ENCODE measurements around the gene SKP1.

The SKP1 gene

DNA sequence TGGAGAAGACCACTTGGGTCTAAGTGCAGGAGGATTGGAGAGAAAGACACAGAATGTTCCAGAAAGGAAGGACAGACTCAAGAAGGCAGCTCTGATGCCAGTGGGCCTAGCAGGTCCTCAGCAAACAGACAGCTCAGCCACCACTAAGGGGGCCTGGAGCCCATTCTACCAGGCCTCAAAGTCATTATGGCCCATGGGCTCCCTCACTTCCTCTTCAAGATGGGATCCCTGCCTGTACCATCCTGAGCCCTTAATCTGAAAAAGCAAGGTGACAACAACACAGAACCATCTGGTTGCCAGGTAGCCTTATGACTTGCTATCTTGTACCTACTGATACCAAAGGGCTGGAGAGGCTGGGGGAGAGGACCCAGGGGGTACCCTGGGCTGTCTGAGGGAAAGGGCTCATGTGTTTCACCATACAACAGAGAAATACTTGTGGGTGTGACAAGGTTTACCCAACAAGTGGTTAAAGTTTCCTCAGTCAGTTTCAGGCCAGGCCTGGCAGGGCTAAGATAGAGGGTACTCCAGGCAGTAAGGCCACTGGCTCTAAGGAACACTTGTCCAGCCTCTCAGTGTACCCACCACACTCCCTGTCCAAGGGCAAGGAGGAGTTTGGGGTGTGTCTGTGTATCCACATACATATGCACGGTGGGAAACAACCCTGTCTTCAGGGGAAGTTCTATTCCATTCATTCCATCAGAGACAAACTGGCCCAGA lies 31.6 kb downstream of the SKP1 start:
- Mint-ChIP-seq H3K9me3 (no peaks in the 10 kb centered on the region), H3K4me1 (peaks cover 35% of the 10 kb centered on the region), H3K36me3 (ENCODE audit: insufficient read depth) (peaks cover 89% of the 10 kb centered on the region), H3K27ac (ENCODE audit: low read depth) (peak overlapping the region; percentile 73), H3K4me3 (peak overlapping the region; percentile 14), H3K27me3 (no peaks in the 10 kb centered on the region)
- peak; percentile 9 to 14 for DNase-seq (ENCODE audit: low spot score in 2 of 2)
- no peak for ATAC-seq (replicated peaks; ENCODE audit: extremely low read depth, poor library complexity, severe bottlenecking)

DNA sequence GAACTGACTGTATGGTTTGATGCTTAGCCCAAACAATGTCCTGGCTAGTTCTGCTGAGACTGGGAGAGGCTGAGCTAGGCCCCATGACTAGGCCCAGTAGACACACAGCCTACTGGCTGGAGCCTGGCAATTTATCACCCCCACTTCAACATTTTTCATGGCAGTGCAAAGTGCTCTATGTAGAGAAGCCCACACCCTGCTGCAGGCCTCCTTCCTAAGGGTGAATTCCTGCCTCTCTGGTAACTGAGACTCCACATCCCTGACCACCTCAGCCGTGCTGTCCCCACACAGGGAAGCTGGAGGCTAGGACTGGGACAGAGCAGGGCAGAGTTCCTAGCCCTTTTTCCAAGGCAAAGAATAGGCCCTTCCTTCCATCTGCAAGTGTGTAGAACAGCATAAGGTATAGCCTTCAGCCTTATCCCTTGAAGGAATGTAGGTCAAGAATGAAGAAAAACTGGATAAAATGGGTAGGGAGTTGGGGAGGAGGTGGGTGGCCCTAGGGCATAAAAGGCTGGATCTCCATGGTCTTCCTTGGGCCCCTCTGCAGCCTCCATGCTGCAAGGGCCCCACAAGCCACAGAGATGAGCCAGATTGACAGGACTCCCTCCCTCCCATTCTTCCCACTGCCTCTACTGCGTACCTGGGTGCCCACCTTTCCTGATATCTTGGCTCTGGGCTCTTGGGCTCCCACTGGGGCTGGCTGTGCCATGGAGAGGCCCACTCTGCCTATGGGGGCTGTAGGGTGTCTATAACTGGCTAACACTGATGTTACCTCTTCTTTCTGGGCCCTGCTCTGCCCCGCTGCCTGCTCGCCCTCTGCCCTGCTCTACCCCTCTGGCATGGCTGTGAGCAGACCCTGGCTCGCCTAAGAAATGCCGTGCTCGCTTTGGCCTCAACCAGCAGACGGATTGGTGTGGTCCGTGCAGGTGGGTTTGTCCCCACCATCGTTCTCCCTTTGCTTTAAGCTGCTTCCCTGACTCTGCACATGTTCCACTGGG lies 32.5 kb downstream of the SKP1 start:
- H3K27me3 Mint-ChIP-seq = no peaks in the 10 kb centered on the region
- H3K9me3 Mint-ChIP-seq = no peaks in the 10 kb centered on the region
- H3K4me3 Mint-ChIP-seq = peak overlapping the region; percentile 14
- H3K27ac Mint-ChIP-seq (ENCODE audit: low read depth) = peak overlapping the region; percentile 73
- peak in 1 of 2 donors; percentile 13 for DNase-seq (ENCODE audit: low spot score in 2 of 2)
- H3K36me3 Mint-ChIP-seq (ENCODE audit: insufficient read depth) = peaks cover 87% of the 10 kb centered on the region
- no peak for ATAC-seq (replicated peaks; ENCODE audit: extremely low read depth, poor library complexity, severe bottlenecking)
- H3K4me1 Mint-ChIP-seq = peaks cover 40% of the 10 kb centered on the region

DNA sequence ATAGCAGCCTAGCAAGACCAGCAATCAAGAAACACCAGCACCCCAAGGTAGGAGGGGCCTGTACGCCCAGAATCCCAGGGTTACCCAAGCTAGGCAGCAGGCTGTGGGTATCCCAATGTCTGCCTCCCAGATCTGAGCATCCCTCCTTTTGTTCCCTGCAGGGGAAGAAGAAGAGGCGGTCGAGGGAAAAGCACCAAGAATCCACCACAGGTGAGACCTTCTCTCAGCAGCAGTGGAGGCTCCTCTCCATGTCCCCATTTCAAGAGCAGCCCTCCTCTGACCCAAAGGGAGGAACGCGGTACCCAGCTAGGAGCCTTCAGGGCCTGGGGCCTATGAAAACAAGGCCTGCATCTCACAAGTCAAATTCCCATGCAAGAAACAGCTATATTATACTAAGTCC lies 33.3 kb downstream of the SKP1 start:
- peak overlapping the region; percentile 73 for H3K27ac Mint-ChIP-seq (ENCODE audit: low read depth)
- peaks cover 83% of the 10 kb centered on the region for H3K36me3 Mint-ChIP-seq (ENCODE audit: insufficient read depth)
- H3K4me1 Mint-ChIP-seq = peaks cover 41% of the 10 kb centered on the region

DNA sequence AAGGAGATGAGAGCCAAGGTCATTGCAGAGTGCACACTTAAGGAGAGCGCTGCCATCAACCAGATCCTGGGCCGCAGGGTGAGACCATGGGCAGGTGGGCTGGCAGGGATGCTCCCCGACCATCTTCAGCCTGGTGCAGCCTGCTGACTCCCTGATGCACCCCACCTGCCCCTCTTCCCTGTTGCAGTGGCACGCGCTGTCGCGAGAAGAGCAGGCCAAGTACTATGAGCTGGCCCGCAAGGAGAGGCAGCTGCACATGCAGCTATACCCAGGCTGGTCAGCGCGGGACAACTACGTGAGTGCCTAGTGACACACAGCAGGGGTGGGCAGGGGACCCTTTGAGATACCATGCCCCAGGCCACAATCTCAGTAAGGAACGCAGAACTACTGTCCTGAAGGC lies 33.9 kb downstream of the SKP1 start:
- no peak overlapping the region for H3K27ac Mint-ChIP-seq (ENCODE audit: low read depth)

More for the DNA sequence above, 33.3 kb downstream of the SKP1 start:
- DNase-seq (ENCODE audit: low spot score in 2 of 2) (no peak), ATAC-seq (replicated peaks; ENCODE audit: extremely low read depth, poor library complexity, severe bottlenecking) (no peak)
- no peak overlapping the region for H3K4me3 Mint-ChIP-seq
- no peaks in the 10 kb centered on the region for H3K9me3 Mint-ChIP-seq
- H3K27me3 Mint-ChIP-seq = no peaks in the 10 kb centered on the region

DNA sequence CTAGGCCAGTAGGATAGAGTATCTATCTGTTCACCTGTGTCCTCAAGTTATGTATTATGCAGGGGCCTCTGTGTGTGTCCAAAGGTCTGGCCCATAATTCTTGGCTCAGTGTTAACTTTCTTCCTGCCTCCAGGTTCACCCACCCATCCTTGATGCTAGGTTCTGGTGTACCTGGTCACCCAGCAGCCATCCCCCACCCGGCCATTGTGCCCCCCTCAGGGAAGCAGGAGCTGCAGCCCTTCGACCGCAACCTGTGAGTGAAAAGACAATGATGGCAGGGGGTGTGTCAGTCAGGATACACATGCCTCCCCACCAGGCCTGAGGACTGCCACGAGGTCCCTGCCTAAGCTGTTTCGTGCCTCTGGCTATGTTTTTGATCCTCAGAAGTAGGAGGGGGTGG lies 34.7 kb downstream of the SKP1 start:
- peaks cover 81% of the 10 kb centered on the region for H3K36me3 Mint-ChIP-seq (ENCODE audit: insufficient read depth)
- peak overlapping the region; percentile 85 for H3K27ac Mint-ChIP-seq (ENCODE audit: low read depth)
- DNase-seq (ENCODE audit: low spot score in 2 of 2) (no peak), ATAC-seq (replicated peaks; ENCODE audit: extremely low read depth, poor library complexity, severe bottlenecking) (no peak)
- no peaks in the 10 kb centered on the region for H3K9me3 Mint-ChIP-seq
- peaks cover 53% of the 10 kb centered on the region for H3K4me1 Mint-ChIP-seq
- H3K4me3 Mint-ChIP-seq = no peak overlapping the region
- H3K27me3 Mint-ChIP-seq = no peaks in the 10 kb centered on the region

More for the DNA sequence above, 33.9 kb downstream of the SKP1 start:
- peaks cover 82% of the 10 kb centered on the region for H3K36me3 Mint-ChIP-seq (ENCODE audit: insufficient read depth)
- no peak overlapping the region for H3K4me3 Mint-ChIP-seq
- no peaks in the 10 kb centered on the region for H3K27me3 Mint-ChIP-seq
- no peaks in the 10 kb centered on the region for H3K9me3 Mint-ChIP-seq
- ATAC-seq (replicated peaks; ENCODE audit: extremely low read depth, poor library complexity, severe bottlenecking) (no peak), DNase-seq (ENCODE audit: low spot score in 2 of 2) (no peak)
- H3K4me1 Mint-ChIP-seq = peaks cover 46% of the 10 kb centered on the region

DNA sequence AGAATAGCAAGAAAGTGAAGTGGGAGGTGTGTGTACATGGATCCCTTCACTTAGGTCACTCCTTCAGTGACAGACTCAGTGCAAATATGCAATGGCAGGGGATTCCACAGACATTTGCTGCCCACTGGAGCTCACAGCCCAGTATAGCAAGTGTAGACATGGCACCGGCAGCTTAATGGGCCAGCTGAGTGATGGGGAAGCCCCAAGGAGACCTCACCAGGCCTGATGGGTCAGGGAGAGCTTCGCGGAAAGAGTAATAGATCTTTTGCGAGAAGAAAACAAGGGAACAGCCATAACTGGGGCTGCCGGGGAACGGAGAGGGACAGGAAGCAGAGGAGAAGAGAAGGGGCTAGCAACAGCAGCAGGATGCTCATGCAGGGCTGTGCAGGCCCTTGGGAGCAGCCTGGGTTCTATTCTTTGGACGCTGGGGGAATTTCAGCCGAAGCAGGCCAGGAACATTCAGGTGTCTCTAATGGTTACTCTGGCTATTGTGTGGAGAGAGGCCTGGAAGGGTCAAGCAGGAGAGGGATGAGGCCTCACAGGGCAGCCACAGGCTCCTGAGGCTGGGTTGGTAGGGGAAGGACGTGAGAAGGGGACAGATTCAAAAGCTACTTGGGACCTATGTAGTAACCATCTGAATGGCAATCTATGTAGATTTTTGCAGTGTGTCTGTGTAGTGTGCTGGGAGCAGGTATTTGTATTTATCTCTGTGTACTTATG lies 35.3 kb downstream of the SKP1 start:
- no peak for ATAC-seq (replicated peaks; ENCODE audit: extremely low read depth, poor library complexity, severe bottlenecking)
- peaks cover 59% of the 10 kb centered on the region for H3K4me1 Mint-ChIP-seq
- H3K27me3 Mint-ChIP-seq = no peaks in the 10 kb centered on the region
- DNase-seq (ENCODE audit: low spot score in 2 of 2) = peak in 1 of 2 donors; percentile 12
- peak overlapping the region; percentile 85 for H3K27ac Mint-ChIP-seq (ENCODE audit: low read depth)
- H3K4me3 Mint-ChIP-seq = peak overlapping the region; percentile 10
- H3K36me3 Mint-ChIP-seq (ENCODE audit: insufficient read depth) = peaks cover 81% of the 10 kb centered on the region
- H3K9me3 Mint-ChIP-seq = no peaks in the 10 kb centered on the region

DNA sequence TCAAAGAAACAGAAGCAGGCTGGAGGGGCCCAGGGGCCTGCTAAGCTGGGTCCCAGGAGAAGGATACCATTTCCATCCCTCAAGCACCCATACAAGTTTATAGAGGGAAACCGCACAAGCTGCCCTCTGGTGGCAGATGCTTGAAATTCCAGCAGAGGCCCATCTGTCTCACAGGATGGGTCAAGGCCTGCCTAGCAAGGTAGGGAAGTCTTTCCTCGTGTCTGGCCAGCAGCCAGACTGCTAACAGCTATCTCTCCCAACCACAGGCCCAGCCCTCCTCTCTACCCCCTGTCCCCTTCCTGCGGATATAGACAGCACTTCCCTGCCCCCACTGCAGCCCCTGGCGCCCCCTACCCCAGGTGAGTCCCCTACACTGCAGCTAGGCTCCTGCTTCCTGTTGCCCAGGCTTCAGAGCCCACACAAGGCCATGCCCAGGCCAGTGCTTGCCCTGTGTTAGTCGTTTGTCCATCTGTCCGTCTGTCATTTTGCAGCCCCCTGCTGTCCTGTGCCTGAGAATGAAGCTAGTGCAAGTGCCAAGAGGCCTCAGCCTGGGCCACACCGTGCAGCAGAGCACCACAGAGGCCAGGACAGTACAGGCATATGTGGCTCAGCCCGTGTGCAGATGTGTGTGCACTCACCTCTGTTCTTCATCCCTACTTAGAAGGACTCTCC lies 36.1 kb downstream of the SKP1 start:
- H3K36me3 Mint-ChIP-seq (ENCODE audit: insufficient read depth) = peaks cover 80% of the 10 kb centered on the region
- H3K4me1 Mint-ChIP-seq = peaks cover 67% of the 10 kb centered on the region
- H3K4me3 Mint-ChIP-seq = no peak overlapping the region
- ATAC-seq (replicated peaks; ENCODE audit: extremely low read depth, poor library complexity, severe bottlenecking) (peak; percentile 61), DNase-seq (ENCODE audit: low spot score in 2 of 2) (peak; percentile 39 to 57)
- H3K27ac Mint-ChIP-seq (ENCODE audit: low read depth) = peak overlapping the region; percentile 85
- H3K9me3 Mint-ChIP-seq = no peaks in the 10 kb centered on the region
- H3K27me3 Mint-ChIP-seq = no peaks in the 10 kb centered on the region

DNA sequence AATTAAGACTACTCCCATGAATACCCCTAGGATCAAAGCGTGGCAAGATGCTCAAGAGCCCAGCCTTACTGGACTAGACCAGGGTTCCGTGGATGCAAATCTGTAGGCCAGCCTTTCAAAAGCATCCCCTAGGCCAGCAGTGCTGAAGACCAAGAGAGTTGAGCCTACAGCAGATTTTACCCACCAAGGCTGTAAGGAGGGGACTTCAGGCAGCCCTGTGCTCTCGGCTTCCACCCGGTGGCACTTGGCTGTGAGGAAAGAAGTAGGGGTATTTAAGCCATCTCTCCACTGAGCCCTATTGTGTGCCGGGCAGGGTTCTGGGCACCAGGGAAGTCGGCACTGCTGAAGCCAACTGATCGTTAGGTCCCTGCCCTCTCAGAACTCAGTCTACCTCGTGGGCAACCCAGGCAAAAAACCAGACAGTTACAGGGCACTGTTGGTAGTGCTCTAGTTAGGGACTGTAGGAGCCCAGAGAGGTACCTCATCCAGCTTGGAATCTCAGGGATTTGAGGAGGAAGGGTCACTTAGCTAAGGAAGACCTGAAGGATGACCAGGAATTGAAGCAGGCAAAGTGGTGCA lies 36.8 kb downstream of the SKP1 start:
- peaks cover 69% of the 10 kb centered on the region for H3K4me1 Mint-ChIP-seq
- DNase-seq (ENCODE audit: low spot score in 2 of 2) = no peak
- H3K9me3 Mint-ChIP-seq = no peaks in the 10 kb centered on the region
- H3K4me3 Mint-ChIP-seq = peak overlapping the region; percentile 7
- H3K36me3 Mint-ChIP-seq (ENCODE audit: insufficient read depth) = peaks cover 78% of the 10 kb centered on the region
- ATAC-seq (replicated peaks; ENCODE audit: extremely low read depth, poor library complexity, severe bottlenecking) = no peak
- peak overlapping the region; percentile 85 for H3K27ac Mint-ChIP-seq (ENCODE audit: low read depth)
- no peaks in the 10 kb centered on the region for H3K27me3 Mint-ChIP-seq

DNA sequence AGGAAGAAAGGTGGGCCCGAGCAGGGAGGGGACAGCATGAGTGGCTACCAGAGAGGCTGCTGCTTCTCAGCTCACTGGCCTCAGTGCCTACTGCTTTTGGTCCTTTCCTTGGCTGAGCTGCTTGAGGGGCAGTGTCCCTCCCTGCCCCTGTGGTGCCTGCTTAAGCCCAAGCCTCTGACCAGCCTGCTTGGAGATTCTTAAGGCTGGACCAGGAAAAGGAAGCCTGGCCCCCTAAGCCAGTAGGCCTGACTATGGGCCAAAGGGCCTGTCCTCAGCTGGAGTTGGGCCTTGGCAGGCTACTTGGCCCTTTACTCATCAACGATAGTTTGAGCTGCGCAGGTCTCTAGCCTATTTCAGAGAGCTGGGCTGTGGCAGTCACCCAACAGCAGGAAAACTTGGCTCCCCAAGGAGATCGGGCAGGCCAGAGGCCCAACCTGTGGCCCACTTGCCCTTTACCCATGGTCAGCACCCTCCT lies 37.3 kb downstream of the SKP1 start:
- Mint-ChIP-seq H3K4me1 (peaks cover 70% of the 10 kb centered on the region), H3K27ac (ENCODE audit: low read depth) (peak overlapping the region; percentile 85), H3K9me3 (no peaks in the 10 kb centered on the region), H3K4me3 (peak overlapping the region; percentile 13), H3K36me3 (ENCODE audit: insufficient read depth) (peaks cover 77% of the 10 kb centered on the region), H3K27me3 (no peaks in the 10 kb centered on the region)
- ATAC-seq (replicated peaks; ENCODE audit: extremely low read depth, poor library complexity, severe bottlenecking) (no peak), DNase-seq (ENCODE audit: low spot score in 2 of 2) (no peak)

DNA sequence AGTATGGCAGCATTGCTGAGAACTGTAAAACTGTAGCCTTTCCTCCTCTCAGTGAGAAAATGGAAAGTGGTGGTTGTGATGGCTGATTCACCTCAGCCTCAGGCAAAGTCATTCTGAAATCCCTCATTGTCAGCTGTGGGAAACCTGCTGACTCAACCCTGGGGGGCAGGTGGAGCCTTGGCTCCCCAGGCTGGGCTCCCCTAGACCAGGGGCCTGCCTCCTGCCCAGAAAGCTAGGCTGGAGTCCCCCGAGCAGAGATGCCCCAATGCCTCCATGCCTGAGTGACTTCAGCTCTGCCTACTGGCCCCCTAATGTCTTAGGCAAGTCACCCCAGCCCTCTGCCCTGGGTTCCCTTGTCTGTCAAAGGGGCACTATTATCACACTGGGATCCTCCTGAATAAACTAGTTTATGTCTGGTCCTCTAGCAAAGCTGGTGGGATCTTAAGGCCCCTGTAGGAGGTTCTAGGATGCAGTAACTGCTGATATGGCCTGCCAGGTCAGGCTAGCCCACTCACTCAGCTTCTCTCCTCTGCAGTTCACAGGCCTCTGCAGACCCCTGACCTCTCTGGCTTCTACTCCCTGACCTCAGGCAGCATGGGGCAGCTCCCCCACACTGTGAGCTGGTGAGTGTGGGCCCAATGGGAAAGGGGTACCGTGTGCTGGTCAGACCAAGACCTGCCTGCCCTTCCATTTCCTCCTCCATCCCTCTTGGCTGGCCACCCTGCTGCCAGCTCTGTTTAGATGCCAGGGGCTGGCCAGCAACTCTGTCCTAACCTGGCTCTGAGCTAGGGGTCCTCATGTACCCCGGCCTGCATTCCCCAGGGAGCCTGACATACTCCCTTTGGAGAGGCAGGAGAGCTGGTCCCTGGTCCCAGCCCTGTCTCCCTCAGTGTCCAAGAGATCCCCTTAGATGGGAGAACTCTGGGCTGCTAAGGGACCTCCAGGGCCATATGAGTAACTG lies 38.1 kb downstream of the SKP1 start:
- Mint-ChIP-seq H3K36me3 (ENCODE audit: insufficient read depth) (peaks cover 73% of the 10 kb centered on the region), H3K27me3 (no peaks in the 10 kb centered on the region), H3K4me1 (peaks cover 72% of the 10 kb centered on the region), H3K4me3 (peak overlapping the region; percentile 13), H3K9me3 (no peaks in the 10 kb centered on the region), H3K27ac (ENCODE audit: low read depth) (peak overlapping the region; percentile 85)
- DNase-seq (ENCODE audit: low spot score in 2 of 2) (peak in 1 of 2 donors; percentile 8), ATAC-seq (replicated peaks; ENCODE audit: extremely low read depth, poor library complexity, severe bottlenecking) (no peak)

DNA sequence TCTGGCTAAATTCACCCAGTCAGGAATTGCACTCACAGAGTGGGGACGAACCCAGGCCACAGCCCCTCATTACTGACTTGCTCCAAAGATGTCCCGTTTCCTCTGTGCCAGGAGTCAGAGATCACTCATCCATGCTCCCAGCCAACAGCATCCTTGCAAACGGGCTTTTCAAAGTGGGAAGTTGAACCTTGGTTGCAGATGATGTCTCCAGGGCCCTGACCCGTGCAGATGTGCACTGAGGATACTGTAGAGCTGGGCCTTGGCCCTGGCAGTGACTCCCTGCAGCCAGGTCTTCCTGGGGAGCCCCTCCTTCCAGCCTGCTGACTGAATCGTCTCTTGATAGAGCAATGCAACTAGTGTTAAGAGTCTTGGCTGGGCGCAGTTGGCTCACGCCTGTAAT lies 40.0 kb downstream of the SKP1 start:
- no peaks in the 10 kb centered on the region for H3K27me3 Mint-ChIP-seq
- ATAC-seq (replicated peaks; ENCODE audit: extremely low read depth, poor library complexity, severe bottlenecking) (no peak), DNase-seq (ENCODE audit: low spot score in 2 of 2) (no peak)
- H3K36me3 Mint-ChIP-seq (ENCODE audit: insufficient read depth) = peaks cover 76% of the 10 kb centered on the region
- peak overlapping the region; percentile 85 for H3K27ac Mint-ChIP-seq (ENCODE audit: low read depth)
- H3K9me3 Mint-ChIP-seq = no peaks in the 10 kb centered on the region
- H3K4me3 Mint-ChIP-seq = peak overlapping the region; percentile 67
- peaks cover 91% of the 10 kb centered on the region for H3K4me1 Mint-ChIP-seq
